ENCODE measurements around the gene PLD5.

DNA sequence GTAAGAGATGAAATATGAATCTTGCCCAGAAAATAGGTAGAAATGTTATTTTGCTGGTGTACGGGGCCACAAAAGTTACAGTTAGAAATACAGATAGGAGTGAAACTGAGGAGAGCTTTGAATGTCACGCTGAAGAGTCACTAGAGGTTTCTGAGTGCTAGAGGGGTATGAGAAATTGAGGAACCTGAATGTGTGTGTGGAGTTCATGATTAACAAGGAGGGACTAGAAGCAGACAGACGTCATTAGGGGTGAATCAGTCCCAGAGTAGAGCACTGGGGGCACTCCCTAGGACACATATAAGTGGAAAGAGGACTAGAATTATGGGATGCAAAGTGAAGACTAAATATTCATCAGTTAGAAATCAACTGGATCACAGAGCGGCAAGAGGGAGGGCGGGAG is 336.7 kb downstream of the PLD5 start:
- TF ChIP-seq, protein P1, sequence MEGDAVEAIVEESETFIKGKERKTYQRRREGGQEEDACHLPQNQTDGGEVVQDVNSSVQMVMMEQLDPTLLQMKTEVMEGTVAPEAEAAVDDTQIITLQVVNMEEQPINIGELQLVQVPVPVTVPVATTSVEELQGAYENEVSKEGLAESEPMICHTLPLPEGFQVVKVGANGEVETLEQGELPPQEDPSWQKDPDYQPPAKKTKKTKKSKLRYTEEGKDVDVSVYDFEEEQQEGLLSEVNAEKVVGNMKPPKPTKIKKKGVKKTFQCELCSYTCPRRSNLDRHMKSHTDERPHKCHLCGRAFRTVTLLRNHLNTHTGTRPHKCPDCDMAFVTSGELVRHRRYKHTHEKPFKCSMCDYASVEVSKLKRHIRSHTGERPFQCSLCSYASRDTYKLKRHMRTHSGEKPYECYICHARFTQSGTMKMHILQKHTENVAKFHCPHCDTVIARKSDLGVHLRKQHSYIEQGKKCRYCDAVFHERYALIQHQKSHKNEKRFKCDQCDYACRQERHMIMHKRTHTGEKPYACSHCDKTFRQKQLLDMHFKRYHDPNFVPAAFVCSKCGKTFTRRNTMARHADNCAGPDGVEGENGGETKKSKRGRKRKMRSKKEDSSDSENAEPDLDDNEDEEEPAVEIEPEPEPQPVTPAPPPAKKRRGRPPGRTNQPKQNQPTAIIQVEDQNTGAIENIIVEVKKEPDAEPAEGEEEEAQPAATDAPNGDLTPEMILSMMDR (IDR thresholded peaks at IDR 0.05; ENCODE audit: extremely low read depth in 1 of 2, insufficient read depth in 1 of 2, low read depth in 1 of 2, low read length in 2 of 2): no peak
- TF ChIP-seq, protein P2, sequence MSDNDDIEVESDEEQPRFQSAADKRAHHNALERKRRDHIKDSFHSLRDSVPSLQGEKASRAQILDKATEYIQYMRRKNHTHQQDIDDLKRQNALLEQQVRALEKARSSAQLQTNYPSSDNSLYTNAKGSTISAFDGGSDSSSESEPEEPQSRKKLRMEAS (IDR thresholded peaks at IDR 0.05; ENCODE audit: insufficient read depth, insufficient read length): no peak

Data from endothelial cell of umbilical vein (primary cell).